GM23338 (cell line): Measurements from ENCODE around the gene PARVA. TPM values are rescaled to one million over a fixed set of nuclear protein-coding genes. Genes with fewer than 3 reads are reported as not detected.

ENCODE experiments used
- ATAC-seq: fragments of 200-7000 bp; cut with Tn5 transposase; 3 replicates; pipeline ENCODE4 v1.9.1; 2020
- DNase-seq: peaks from one replicate; pipeline ENCODE4 v3.0.0-alpha.2; 2015; ENCODE audit warnings: low spot score
- H2AFZ ChIP-seq: fragments of 200-600 bp; sonication (generic); 2 replicates; pipeline ENCODE4 v1.8.0; 2016; ENCODE audit warnings: antibody characterized with exemption, mild to moderate bottlenecking, moderate library complexity
- H3F3A ChIP-seq: fragments of 200-600 bp; sonication (generic); replicated peaks from 2 replicates; pipeline ENCODE4 v1.8.0; 2017; ENCODE audit warnings: antibody characterized with exemption, mixed run types, low read depth
- H3K27ac ChIP-seq: fragments of 200-600 bp; sonication (generic); 2 replicates; pipeline ENCODE4 v1.6.1; 2016; ENCODE audit warnings: low read depth
- H3K27me3 ChIP-seq: fragments of 200-600 bp; sonication (generic); 2 replicates; pipeline ENCODE4 v1.8.0; 2016; ENCODE audit warnings: mild to moderate bottlenecking, mixed run types, moderate library complexity; ENCODE audit not compliant: insufficient read depth
- H3K36me3 ChIP-seq: fragments of 200-600 bp; sonication (generic); 2 replicates; pipeline ENCODE4 v1.8.0; 2016; ENCODE audit warnings: mild to moderate bottlenecking; ENCODE audit not compliant: insufficient read depth
- H3K4me1 ChIP-seq: fragments of 200-600 bp; sonication (generic); 2 replicates; pipeline ENCODE4 v1.8.0; 2016; ENCODE audit warnings: mild to moderate bottlenecking, moderate library complexity; ENCODE audit not compliant: insufficient read depth
- H3K4me2 ChIP-seq: fragments of 200-600 bp; sonication (generic); 2 replicates; pipeline ENCODE4 v1.7.1; 2017; ENCODE audit warnings: mixed run types
- H3K4me3 ChIP-seq: fragments of 200-600 bp; sonication (generic); 2 replicates; pipeline ENCODE4 v1.6.1; 2016; ENCODE audit warnings: mixed run types
- H3K79me2 ChIP-seq: fragments of 200-600 bp; sonication (generic); replicated peaks from 2 replicates; pipeline ENCODE4 v1.8.0; 2017; ENCODE audit warnings: mild to moderate bottlenecking; ENCODE audit not compliant: insufficient read depth
- H3K9me2 ChIP-seq: fragments of 200-600 bp; sonication (generic); 2 replicates; pipeline ENCODE4 v1.8.0; 2017; ENCODE audit not compliant: insufficient read depth
- H4K20me1 ChIP-seq: fragments of 200-600 bp; sonication (generic); replicated peaks from 2 replicates; pipeline ENCODE4 v1.8.0; 2017; ENCODE audit warnings: mild to moderate bottlenecking; ENCODE audit not compliant: insufficient read depth
- H3K27ac Mint-ChIP-seq: 2 replicates; pipeline ENCODE4 v1.8.0; 2020; ENCODE audit warnings: inconsistent platforms, mild to moderate bottlenecking, moderate library complexity, mixed read lengths
- H3K27me3 Mint-ChIP-seq: 3 replicates; pipeline ENCODE4 v1.8.0; 2022; ENCODE audit warnings: low read depth, mild to moderate bottlenecking, moderate library complexity, mixed read lengths, inconsistent platforms; ENCODE audit not compliant: insufficient read depth, poor library complexity
- H3K36me3 Mint-ChIP-seq: 3 replicates; pipeline ENCODE4 v1.8.0; 2021; ENCODE audit warnings: low read depth, mild to moderate bottlenecking, inconsistent platforms, moderate library complexity, mixed read lengths
- H3K4me1 Mint-ChIP-seq: 3 replicates; pipeline ENCODE4 v1.8.0; 2020; ENCODE audit warnings: mild to moderate bottlenecking, inconsistent platforms, mixed read lengths
- H3K4me3 Mint-ChIP-seq: 3 replicates; pipeline ENCODE4 v1.8.0; 2021; ENCODE audit warnings: moderate library complexity, mild to moderate bottlenecking, inconsistent platforms, mixed read lengths
- H3K9me3 Mint-ChIP-seq: 3 replicates; pipeline ENCODE4 v1.8.0; 2020; ENCODE audit warnings: moderate library complexity, mild to moderate bottlenecking, inconsistent platforms, mixed read lengths
- CREB1 ChIP-seq: fragments of 250-450 bp; sonication (Bioruptor Pico); IDR thresholded peaks from 2 replicates; pipeline ENCODE4 v1.5.0; 2020; ENCODE audit warnings: low read depth, mild to moderate bottlenecking, moderate library complexity
- CTCF ChIP-seq, 2 experiments: fragments of 200-600 bp in 1 of 2; sonication (generic) in 1 of 2; conservative IDR thresholded peaks; 2 replicates each; pipeline versions ENCODE4 v1.5.1 to v1.6.1; 2016 to 2017; ENCODE audit warnings: antibody characterized with exemption in 2 of 2, low read depth in 2 of 2, mild to moderate bottlenecking in 2 of 2, moderate library complexity in 1 of 2
- ETS1 ChIP-seq: IDR thresholded peaks from 2 replicates; pipeline ENCODE4 v1.6.1; 2016; ENCODE audit warnings: antibody characterized with exemption
- EZH2phosphoT487 ChIP-seq: fragments of 200-600 bp; sonication (generic); IDR thresholded peaks from one replicate; pipeline ENCODE4 v1.8.1; 2018; ENCODE audit warnings: antibody characterized with exemption; ENCODE audit not compliant: unreplicated experiment
- JUNB ChIP-seq: IDR thresholded peaks from one replicate; pipeline ENCODE4 v1.6.1; 2016; ENCODE audit warnings: antibody characterized with exemption; ENCODE audit not compliant: unreplicated experiment
- NANOG ChIP-seq: IDR thresholded peaks from 2 replicates; pipeline ENCODE4 v1.6.1; 2016; ENCODE audit warnings: antibody characterized with exemption, borderline replicate concordance
- POLR2AphosphoS5 ChIP-seq: IDR thresholded peaks from 2 replicates; pipeline ENCODE4 v1.6.1; 2016; ENCODE audit warnings: antibody characterized with exemption, low read depth
- REST ChIP-seq: IDR thresholded peaks from one replicate; pipeline ENCODE4 v1.6.1; 2018; ENCODE audit warnings: antibody characterized with exemption; ENCODE audit not compliant: unreplicated experiment
- STAT1 ChIP-seq: IDR thresholded peaks from one replicate; pipeline ENCODE4 v1.6.1; 2016; ENCODE audit warnings: antibody characterized with exemption; ENCODE audit not compliant: unreplicated experiment
- ZNF114 ChIP-seq: fragments of 250-450 bp; sonication (Bioruptor Pico); IDR thresholded peaks from 2 replicates; pipeline ENCODE4 v1.5.0; 2020; ENCODE audit warnings: mild to moderate bottlenecking, moderate library complexity
- polyA plus RNA-seq: library from polyadenylated mRNA; unstranded; fragments of >200 nt; fragmentation: Nextera tagmentation; extraction: Ambion mirVana; gene quantifications from 2 replicates; pipeline ENCODE4 v1.2.1, GENCODE V29; 2016
- total RNA-seq: library from RNA; depleted of rRNA; stranded (reverse); fragments of >200 nt; shearing (Covaris generic); gene quantifications from 2 replicates; pipeline ENCODE4 v1.2.3, GENCODE V29; 2014

The PARVA gene
- total and polyA plus RNA-seq, 2 experiments from 2014 or later = 5.8 to 6.9 TPM

- TF ChIP-seq NANOG = no peak
- no peak for TF ChIP-seq REST
- TF ChIP-seq JUNB = no peak
- TF ChIP-seq CTCF (conservative IDR thresholded peaks at IDR 0.05; ENCODE audit: low read depth in 2 of 2) = no peak
- no peak for TF ChIP-seq EZH2phosphoT487
- no peak for TF ChIP-seq CREB1
- no peak for TF ChIP-seq ETS1
These were observed 183.5 kb downstream of the PARVA start (continued) for GRCh38 chr11:12560861-12561260.

GRCh38 chr11:12564012-12564411 is 186.6 kb downstream of the PARVA start:
- peaks cover 5% of the 10 kb centered on the region; the same call in 1 of the 2 replicates for H3K9me2 ChIP-seq
- no peak overlapping the region for H3K4me2 ChIP-seq
- ATAC-seq (no peak), DNase-seq (no peak)
- no peaks in the 10 kb centered on the region for H3K27me3 Mint-ChIP-seq
- H3K4me3 Mint-ChIP-seq = no peak overlapping the region
- no peaks in the 10 kb centered on the region for H3K27me3 ChIP-seq
- no peak overlapping the region for H3K27ac Mint-ChIP-seq
- no peak for TF ChIP-seq POLR2AphosphoS5
- TF ChIP-seq ETS1 = no peak
- no peak for TF ChIP-seq CTCF (conservative IDR thresholded peaks at IDR 0.05; ENCODE audit: low read depth in 2 of 2)
- no peak for TF ChIP-seq CREB1
- TF ChIP-seq REST = no peak
- TF ChIP-seq ZNF114 (CRISPR knock-in tag) = no peak
- no peak for TF ChIP-seq STAT1
- no peaks in the 10 kb centered on the region for H3K36me3 Mint-ChIP-seq
- H3K36me3 ChIP-seq = no peaks in the 10 kb centered on the region
- H3K4me1 ChIP-seq = no peaks in the 10 kb centered on the region
- H3K4me1 Mint-ChIP-seq = no peaks in the 10 kb centered on the region
- H3K79me2 ChIP-seq = no peaks in the 10 kb centered on the region
- H3K27ac ChIP-seq = no peak overlapping the region
- no peaks in the 10 kb centered on the region for H4K20me1 ChIP-seq
- no peaks in the 10 kb centered on the region for H3F3A ChIP-seq
- H2AFZ ChIP-seq = no peak overlapping the region
- H3K4me3 ChIP-seq = no peak overlapping the region
- H3K9me3 Mint-ChIP-seq = no peaks in the 10 kb centered on the region; the same call in 2 of the 3 replicates
